Muscle of back (tissue), 11 donors: ENCODE results near the gene ASPRV1. TPM values are rescaled to one million over a fixed set of nuclear protein-coding genes. Genes with fewer than 3 reads are reported as not detected.
A peak's percentile ranks its signal among the peaks of the same experiment; 100 is the strongest.

Experiments used
- DNase-seq, 3 donors: peaks; one replicate each; pipeline versions ENCODE4 v3.0.0 to v3.0.0-alpha.2; 2013
- polyA plus RNA-seq, 10 donors: library from polyadenylated mRNA; unstranded; fragments of 120-200 nt; gene quantifications; one replicate each; pipeline ENCODE4 v1.2.1, GENCODE V29; 2013; ENCODE audit not compliant: insufficient read length in 10 of 10

Gene ASPRV1
- polyA plus RNA-seq, 10 donors = 1.7 to 3.9 (median 2.6) TPM

- DNase-seq = no peak
Measured at GRCh38 chr2:69989441-69990105, 28.1 kb upstream of the ASPRV1 start.

- no peak for DNase-seq
Measured at GRCh38 chr2:69989009-69989408, 27.6 kb upstream of the ASPRV1 start.

GRCh38 chr2:69988086-69988635, 26.7 kb upstream of the ASPRV1 start:
- DNase-seq = no peak

GRCh38 chr2:69986691-69987090, 25.3 kb upstream of the ASPRV1 start:
- no peak for DNase-seq

DNA sequence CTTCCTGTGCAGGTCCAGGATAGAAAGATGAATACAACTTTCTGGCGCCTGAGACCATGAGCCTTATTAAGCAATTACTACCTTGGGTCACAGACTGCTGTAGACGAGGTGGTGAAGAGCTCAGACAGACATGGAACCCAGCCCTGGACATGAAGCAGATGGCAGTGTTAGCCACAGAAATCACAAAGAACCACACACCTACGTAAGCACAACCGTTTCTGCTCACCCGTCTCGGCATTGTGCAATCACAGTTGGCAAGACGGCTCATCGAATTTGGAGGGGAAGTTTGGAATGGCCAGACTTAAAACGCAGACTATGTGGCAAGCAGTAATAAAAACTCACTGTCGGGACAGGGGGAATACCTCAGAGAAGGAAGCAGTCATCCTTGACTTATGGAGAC, 24.3 kb upstream of the ASPRV1 start:
- peak in 2 of 3 donors; percentile 25 to 34 for DNase-seq

- DNase-seq = no peak
Measured at GRCh38 chr2:69985216-69985615, 23.8 kb upstream of the ASPRV1 start.

DNA sequence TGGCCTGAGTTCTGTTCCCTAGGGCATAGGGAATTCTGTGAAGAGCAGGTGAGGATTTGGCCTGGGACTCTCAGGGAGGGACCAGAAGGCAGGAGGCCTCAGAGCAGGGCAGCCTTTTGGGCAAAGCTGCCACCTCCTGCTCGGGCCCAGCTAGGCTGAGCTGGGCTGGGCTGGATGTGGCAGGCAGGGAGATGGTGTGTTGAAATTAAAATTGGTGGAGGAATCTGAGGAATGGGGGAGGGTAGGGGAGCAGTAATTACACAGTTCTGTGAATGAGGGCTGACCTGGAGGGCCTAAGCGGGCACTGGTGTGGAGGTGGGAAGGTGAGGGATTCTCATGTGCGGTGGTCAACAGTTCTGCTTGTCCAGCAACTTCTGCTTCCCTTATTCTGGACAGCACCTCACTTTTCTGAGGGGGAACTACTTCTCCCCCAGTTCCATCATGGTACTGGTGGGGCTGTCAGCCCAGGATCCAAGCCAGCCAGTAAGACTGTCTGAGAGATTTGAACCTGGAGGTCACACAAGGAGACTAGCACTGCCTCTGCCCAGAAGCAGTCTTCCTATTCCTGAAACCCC, 22.0 kb upstream of the ASPRV1 start:
- no peak for DNase-seq

- DNase-seq = peak in 2 of 3 donors; percentile 13 to 41
Measured at GRCh38 chr2:69979902-69980807, 18.7 kb upstream of the ASPRV1 start.

DNA sequence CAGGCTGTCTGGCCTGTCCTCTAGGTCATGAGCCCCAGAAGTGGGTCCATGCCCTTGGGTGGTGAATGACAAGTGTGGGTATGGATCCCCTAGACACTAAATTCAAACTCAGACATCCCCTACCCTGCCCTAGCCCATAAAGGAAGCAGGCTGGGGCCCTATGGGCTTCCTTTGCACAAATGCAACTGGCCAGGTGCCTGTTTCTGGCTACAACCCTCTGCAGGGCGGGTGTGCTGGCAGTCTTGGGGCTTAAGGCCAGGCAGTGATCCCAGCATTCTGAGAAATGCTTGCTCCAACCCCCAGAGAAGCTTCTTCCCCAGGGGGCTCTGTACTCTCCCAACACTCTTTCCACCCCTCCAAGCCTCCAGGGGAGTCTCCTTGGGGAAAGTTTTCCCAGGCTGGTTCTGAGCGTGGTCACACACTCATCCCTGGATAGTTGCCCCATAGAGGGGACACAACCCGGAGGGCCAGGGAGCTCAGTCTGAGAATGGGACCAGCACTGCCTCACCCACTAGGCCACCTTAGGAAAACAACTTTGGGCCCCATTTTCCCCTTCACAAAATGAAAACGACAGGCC, 16.6 kb upstream of the ASPRV1 start:
- no peak for DNase-seq

DNA sequence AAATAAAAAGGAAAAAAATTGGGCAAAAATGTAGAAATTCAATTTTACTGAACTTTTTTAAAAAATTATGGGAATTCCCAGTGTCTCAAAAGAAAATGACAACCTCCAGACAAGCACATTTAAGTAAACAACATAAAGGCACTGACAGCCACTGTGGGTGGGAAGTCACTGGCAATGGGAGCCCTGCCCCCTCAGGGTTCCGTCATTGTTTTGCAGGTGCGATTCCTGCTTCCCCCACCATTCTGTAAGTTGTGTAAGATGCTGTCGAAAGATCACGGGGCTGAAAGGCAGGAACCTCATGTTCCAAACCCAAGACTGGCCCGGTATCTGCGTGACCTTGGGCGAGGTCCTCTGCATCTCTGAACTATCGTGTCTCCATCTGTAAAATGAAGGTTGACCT, 15.8 kb upstream of the ASPRV1 start:
- no peak for DNase-seq

DNA sequence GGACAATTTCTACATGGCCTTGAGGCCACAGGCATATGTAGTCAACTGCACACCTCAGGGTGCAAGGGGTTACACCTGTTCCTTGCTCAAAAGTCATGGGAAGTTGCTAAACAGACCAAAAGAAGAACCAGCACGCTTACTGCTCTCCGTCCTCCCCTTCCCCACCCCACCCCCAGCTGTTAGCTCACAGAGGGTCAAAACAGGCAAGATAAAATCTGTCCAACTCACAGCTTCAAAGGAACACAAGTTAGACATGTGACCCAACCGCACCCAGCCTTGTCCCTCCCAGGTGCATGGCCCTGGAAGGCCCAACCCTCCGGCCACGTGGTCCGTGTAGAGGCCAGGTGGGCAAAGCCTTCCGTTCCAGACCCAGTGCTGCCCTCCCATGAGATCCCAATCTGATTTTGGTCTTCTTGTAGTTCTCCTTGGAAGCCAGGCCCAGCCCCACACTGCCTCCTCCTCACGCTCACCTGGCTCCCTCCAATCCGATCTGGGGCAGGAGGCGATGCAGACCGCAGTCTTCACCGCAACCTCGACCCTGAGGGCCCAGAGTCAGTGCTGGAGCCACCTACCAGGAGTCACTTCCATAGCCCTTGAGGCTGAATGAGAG, 14.5 kb upstream of the ASPRV1 start:
- no peak for DNase-seq

DNA sequence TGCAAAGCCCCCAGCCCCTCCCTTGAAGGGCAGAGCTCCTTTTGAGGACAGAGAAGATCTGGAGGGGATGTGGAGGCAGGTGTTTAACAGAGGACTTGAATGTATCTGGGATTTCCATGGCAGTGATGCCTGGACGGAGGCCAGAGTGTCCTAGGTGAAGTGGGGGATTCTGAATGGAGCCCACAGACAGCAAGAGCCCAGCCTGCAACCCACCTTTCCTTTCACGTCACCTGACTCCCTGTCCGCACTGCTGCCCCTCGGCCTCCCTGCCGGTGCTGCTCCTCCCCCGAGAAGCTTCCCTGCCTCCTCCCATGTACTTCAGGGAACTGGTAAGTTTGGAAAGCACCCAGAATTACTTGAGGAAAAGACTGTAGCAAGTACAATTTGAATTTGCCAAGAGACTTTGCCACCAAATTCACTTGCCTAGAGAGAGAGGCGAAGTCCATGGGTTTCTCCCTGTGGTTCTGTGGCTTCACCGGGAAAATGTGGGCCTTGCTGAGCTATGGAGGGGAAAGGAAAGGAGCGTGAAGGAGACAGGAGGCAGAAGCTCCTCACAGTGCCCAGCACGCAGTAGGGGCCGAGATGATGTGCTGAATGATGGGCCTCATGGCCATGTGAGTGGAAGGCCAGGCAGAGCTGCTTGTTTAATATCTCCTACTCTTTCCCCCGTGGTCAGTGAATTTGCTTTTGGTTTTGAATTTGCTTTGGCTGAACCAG, 13.9 kb upstream of the ASPRV1 start:
- DNase-seq = no peak

DNA sequence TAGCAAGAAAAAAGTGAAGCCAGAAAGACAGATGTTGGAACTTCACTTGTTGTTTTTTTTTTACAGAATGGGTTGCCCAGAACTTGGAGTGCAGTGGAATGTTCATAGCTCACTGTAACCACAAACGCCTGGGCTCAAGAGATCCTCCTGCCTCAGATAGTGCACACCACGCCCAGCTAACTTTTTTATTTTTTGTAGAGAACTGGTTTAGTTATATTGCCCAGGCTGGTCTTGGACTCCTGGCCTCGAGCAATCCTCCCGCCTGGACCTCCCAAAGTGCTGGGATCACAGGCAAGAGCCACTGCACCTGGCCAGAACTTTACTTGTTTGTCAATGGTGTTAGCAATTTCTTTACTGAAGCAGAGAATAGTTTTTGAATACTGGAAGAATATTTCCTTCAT, 11.9 kb upstream of the ASPRV1 start:
- DNase-seq = no peak

- no peak for DNase-seq
Measured at GRCh38 chr2:69972822-69973221, 11.4 kb upstream of the ASPRV1 start.

GRCh38 chr2:69969991-69970390, 8.6 kb upstream of the ASPRV1 start:
- DNase-seq = no peak

GRCh38 chr2:69969126-69969983, 7.9 kb upstream of the ASPRV1 start:
- DNase-seq = no peak

GRCh38 chr2:69968609-69969008, 7.2 kb upstream of the ASPRV1 start:
- DNase-seq = no peak

DNA sequence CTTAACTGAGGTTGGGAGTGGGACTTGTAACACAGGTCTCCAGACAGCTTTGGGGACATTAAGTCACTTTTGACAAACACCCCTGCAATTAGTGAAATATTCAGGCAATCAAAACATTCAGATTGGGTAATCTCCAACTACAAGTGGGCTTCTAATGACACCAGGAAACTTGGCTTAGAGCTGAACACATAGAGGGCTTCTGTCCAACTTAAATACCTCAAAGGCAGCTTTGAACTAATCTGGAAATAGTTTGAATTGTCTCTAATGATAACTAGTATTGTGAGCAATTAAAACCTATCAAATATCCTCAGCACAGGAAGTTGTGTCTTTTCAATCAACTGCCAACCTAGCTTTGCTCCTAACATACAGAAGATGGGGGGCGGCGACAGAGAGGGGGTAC, 5.1 kb upstream of the ASPRV1 start:
- no peak for DNase-seq

DNA sequence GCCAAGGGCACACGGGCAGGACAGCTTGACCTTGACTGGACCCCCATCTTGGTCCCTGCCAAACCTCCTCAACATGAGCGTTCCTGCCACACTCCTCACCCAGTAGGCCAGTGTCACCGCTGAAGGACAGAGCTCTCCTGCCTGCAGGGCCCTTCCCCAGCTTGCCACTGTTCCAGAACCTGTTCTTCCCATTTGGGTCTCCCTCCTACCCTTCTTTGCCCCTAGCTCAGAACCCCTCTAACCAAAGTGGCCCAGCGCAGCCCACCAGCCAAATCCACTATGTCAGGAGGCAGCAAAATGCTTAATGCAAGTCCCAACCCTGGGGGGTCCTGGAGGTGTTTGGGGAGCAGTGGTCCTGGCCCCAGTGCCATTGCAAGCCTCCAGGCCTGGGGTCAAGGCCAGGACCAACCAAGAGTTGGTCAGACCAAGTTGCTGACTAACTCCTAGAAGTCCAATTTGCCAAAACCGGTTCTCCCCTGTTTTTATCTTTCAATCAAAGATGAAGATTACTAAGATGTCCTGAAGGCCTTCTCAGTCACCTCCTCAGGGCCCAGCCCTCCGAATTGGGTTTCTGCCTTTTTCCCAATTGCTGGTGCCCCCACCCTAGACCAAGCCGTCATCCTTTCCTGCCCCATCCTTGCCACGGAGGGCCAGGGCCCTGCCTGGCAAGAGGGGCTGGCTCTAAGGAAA, 4.5 kb upstream of the ASPRV1 start:
- DNase-seq = no peak
